Measurements from ENCODE around the gene EML5.

GRCh38 chr14:88572117-88572516, 220.6 kb downstream of the EML5 start:
- TF ChIP-seq EP300 (IDR thresholded peaks at IDR 0.05) = no peak
- no peak for TF ChIP-seq POLR2A (IDR thresholded peaks at IDR 0.05)
- no peak for TF ChIP-seq CTCF (IDR thresholded peaks at IDR 0.05)
- no peak for TF ChIP-seq POLR2AphosphoS5 (IDR thresholded peaks at IDR 0.05)

Measured in sigmoid colon (tissue), 4 donors.